ENCODE measurements around the gene BBC3. TPM values are rescaled to one million over a fixed set of nuclear protein-coding genes. Genes with fewer than 3 reads are reported as not detected.

Gene BBC3
- total RNA-seq, 1 experiment from 2014 or later = 49.5 TPM

DNA sequence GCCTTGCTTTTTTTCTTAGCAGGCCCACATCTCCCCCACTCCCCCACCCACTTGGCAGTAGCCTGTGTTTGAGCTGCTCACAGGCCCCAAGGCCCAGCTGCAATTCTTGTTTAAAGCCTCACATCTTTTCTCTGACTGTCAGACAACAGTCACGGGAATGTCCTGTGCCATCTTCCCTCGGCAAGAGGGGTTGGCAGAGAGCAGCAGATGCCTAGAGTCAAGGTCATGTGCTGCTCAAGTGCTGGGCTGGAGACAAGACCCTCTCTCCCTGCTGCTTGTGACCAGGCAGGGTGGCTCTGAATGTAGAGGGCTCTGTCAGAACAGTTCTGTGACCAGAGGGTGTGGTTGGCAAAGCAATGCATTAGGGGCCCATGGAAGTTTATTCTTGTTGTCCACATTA lies 47.4 kb downstream of the BBC3 start:
- ATAC-seq (no peak), DNase-seq (ENCODE audit: low spot score) (no peak)
- Mint-ChIP-seq H3K4me3 (no peak overlapping the region), H3K4me1 (peaks cover 9% of the 10 kb centered on the region; the same call in 1 of the 2 replicates), H3K27ac (peak overlapping the region; percentile 30; the same call in 1 of the 2 replicates), H3K27me3 (ENCODE audit: low read depth) (no peaks in the 10 kb centered on the region), H3K9me3 (no peaks in the 10 kb centered on the region), H3K36me3 (peaks cover 40% of the 10 kb centered on the region)
- ChIA-PET POLR2A (no interaction called here), CTCF (no interaction called here)
- TF ChIP-seq GRHL2 (CRISPR knock-in tag; IDR thresholded peaks at IDR 0.05; ENCODE audit: insufficient replicate concordance, severe bottlenecking) (no peak), JUN (CRISPR knock-in tag; IDR thresholded peaks at IDR 0.05) (no peak), RELA (CRISPR knock-in tag; IDR thresholded peaks at IDR 0.05; ENCODE audit: borderline replicate concordance) (no peak)

DNA sequence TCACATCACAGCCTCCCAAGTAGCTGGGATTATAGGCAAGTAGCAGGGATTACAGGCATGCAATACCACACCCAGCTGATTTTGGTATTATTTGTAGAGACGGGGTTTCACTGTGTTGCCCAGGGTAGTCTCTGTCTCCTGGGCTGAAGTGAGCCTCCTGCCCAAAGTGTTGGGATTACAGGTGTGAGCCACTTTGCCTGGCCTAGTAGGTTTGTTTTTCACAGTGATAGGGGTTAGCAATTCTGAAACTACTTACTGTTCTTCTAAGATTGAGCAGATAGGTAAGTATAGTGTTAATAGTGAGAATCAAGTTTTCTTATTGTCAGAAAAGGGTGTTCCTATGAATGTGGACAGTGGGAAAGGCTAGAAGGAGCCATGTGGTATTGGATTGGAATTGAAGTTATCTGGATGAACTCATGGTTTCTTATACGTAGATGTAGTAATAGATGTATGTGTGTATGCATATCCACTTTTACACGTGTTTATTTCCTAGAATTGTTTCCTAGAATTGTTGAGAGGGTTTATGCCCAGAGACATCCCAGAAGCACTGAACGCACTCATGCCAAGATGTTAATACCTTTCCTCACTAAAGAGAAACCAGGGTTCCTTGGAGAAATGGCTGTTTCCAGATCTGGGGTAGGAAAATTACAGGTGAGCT lies 51.2 kb downstream of the BBC3 start:
- Mint-ChIP-seq H3K4me3 (no peak overlapping the region), H3K27ac (peak overlapping the region; percentile 5; the same call in 1 of the 2 replicates), H3K9me3 (no peaks in the 10 kb centered on the region), H3K27me3 (ENCODE audit: low read depth) (no peaks in the 10 kb centered on the region), H3K36me3 (peaks cover 60% of the 10 kb centered on the region), H3K4me1 (peaks cover 13% of the 10 kb centered on the region)
- DNase-seq (ENCODE audit: low spot score) = no peak
- POLR2A ChIA-PET = no interaction called here
- TF ChIP-seq, protein P1, sequence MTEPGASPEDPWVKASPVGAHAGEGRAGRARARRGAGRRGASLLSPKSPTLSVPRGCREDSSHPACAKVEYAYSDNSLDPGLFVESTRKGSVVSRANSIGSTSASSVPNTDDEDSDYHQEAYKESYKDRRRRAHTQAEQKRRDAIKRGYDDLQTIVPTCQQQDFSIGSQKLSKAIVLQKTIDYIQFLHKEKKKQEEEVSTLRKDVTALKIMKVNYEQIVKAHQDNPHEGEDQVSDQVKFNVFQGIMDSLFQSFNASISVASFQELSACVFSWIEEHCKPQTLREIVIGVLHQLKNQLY (CRISPR knock-in tag; IDR thresholded peaks at IDR 0.05) = no peak
- no peak for TF ChIP-seq JUN (CRISPR knock-in tag; IDR thresholded peaks at IDR 0.05)
- TF ChIP-seq NFE2L1 (CRISPR knock-in tag; IDR thresholded peaks at IDR 0.05) = no peak
- no peak for TF ChIP-seq FOXP1 (CRISPR knock-in tag; IDR thresholded peaks at IDR 0.05; ENCODE audit: borderline replicate concordance)
- TF ChIP-seq, protein P2, sequence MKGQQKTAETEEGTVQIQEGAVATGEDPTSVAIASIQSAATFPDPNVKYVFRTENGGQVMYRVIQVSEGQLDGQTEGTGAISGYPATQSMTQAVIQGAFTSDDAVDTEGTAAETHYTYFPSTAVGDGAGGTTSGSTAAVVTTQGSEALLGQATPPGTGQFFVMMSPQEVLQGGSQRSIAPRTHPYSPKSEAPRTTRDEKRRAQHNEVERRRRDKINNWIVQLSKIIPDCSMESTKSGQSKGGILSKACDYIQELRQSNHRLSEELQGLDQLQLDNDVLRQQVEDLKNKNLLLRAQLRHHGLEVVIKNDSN (CRISPR knock-in tag; IDR thresholded peaks at IDR 0.05) = no peak
- TF ChIP-seq NR3C1 (CRISPR knock-in tag; conservative IDR thresholded peaks at IDR 0.05; ENCODE audit: low read depth) = no peak
- no peak for TF ChIP-seq TP53 (CRISPR knock-in tag; IDR thresholded peaks at IDR 0.05)
- CTCF ChIA-PET = interaction anchor here (1.0 to 1.3 kb wide), 2 partner anchors 31 to 64 kb away, joined by 3 read pairs; no protein-coding TSS in a partner anchor
- no peak for ATAC-seq

DNA sequence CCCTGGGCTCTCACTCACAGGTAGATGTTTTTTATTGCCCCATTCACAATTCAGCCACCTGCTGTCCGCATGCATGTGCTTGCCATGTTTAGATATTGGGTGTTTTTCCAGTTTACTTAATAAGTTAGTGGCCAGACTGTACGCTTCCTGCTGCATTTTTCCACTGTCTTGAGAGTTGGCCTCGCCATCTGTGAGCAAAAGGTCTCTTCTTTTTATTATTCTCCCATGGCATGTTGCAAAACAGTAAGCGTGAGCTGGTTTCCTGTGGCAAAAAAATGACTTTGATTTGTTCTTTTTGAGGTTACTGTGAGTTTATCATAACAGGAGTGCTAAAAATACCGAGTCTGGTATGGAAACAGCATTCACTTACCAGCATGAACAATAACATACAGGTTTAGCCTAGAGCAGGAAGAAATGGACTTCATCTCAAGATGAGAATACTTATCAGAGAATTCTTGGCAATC lies 54.3 kb downstream of the BBC3 start:
- ATAC-seq = no peak
- Mint-ChIP-seq H3K27me3 (ENCODE audit: low read depth) (no peaks in the 10 kb centered on the region), H3K36me3 (peaks cover 58% of the 10 kb centered on the region), H3K4me3 (no peak overlapping the region), H3K4me1 (peaks cover 13% of the 10 kb centered on the region), H3K27ac (peak overlapping the region; percentile 81), H3K9me3 (no peaks in the 10 kb centered on the region)
- ChIA-PET POLR2A (no interaction called here), CTCF (interaction anchor here (2.4 kb wide), 1 partner anchor 68 kb away, joined by 10 read pairs; no protein-coding TSS in a partner anchor)
- TF ChIP-seq, protein P3, sequence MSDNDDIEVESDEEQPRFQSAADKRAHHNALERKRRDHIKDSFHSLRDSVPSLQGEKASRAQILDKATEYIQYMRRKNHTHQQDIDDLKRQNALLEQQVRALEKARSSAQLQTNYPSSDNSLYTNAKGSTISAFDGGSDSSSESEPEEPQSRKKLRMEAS (CRISPR knock-in tag; IDR thresholded peaks at IDR 0.05) = no peak
- TF ChIP-seq, protein P4, sequence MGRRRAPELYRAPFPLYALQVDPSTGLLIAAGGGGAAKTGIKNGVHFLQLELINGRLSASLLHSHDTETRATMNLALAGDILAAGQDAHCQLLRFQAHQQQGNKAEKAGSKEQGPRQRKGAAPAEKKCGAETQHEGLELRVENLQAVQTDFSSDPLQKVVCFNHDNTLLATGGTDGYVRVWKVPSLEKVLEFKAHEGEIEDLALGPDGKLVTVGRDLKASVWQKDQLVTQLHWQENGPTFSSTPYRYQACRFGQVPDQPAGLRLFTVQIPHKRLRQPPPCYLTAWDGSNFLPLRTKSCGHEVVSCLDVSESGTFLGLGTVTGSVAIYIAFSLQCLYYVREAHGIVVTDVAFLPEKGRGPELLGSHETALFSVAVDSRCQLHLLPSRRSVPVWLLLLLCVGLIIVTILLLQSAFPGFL (CRISPR knock-in tag; IDR thresholded peaks at IDR 0.05; ENCODE audit: borderline replicate concordance) = no peak
- TF ChIP-seq HMGA2 (CRISPR knock-in tag; IDR thresholded peaks at IDR 0.05) (no peak), KAT7 (CRISPR knock-in tag; IDR thresholded peaks at IDR 0.05; ENCODE audit: borderline replicate concordance) (no peak), NR1H2 (CRISPR knock-in tag; IDR thresholded peaks at IDR 0.05) (no peak), ELF4 (CRISPR knock-in tag; IDR thresholded peaks at IDR 0.05; ENCODE audit: low read depth) (no peak)
- TF ChIP-seq, protein P5, sequence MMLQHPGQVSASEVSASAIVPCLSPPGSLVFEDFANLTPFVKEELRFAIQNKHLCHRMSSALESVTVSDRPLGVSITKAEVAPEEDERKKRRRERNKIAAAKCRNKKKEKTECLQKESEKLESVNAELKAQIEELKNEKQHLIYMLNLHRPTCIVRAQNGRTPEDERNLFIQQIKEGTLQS (CRISPR knock-in tag; conservative IDR thresholded peaks at IDR 0.05) = no peak
- TF ChIP-seq, protein P6, sequence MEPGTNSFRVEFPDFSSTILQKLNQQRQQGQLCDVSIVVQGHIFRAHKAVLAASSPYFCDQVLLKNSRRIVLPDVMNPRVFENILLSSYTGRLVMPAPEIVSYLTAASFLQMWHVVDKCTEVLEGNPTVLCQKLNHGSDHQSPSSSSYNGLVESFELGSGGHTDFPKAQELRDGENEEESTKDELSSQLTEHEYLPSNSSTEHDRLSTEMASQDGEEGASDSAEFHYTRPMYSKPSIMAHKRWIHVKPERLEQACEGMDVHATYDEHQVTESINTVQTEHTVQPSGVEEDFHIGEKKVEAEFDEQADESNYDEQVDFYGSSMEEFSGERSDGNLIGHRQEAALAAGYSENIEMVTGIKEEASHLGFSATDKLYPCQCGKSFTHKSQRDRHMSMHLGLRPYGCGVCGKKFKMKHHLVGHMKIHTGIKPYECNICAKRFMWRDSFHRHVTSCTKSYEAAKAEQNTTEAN (CRISPR knock-in tag; IDR thresholded peaks at IDR 0.05) = no peak
- TF ChIP-seq, protein P2 (CRISPR knock-in tag; IDR thresholded peaks at IDR 0.05) = no peak
- no peak for DNase-seq (ENCODE audit: low spot score)

All from WTC11 (cell line).